Body of pancreas (tissue), 4 donors: ENCODE results near the gene DNAJC18.

Experiments
- POLR2A ChIP-seq, 3 donors: fragments of 450-650 bp; IDR thresholded peaks; one replicate each; pipeline ENCODE4 v1.6.1; 2016; ENCODE audit warnings: antibody characterized with exemption in 3 of 3, mild to moderate bottlenecking in 2 of 3
- TF ChIP-seq, protein P1 (sequence below), 7 experiments: fragments of 450-650 bp in 4 of 7; fragments of 200-600 bp in 3 of 7; sonication (generic) in 3 of 7; IDR thresholded peaks; one replicate each; pipeline ENCODE4 v1.5.1; 2016 to 2019; ENCODE audit warnings: antibody characterized with exemption in 7 of 7

GRCh38 chr5:139488260-139488659 lies 48.9 kb upstream of the DNAJC18 start:
- TF ChIP-seq POLR2A (IDR thresholded peaks at IDR 0.05), result no peak
- TF ChIP-seq, protein P1, sequence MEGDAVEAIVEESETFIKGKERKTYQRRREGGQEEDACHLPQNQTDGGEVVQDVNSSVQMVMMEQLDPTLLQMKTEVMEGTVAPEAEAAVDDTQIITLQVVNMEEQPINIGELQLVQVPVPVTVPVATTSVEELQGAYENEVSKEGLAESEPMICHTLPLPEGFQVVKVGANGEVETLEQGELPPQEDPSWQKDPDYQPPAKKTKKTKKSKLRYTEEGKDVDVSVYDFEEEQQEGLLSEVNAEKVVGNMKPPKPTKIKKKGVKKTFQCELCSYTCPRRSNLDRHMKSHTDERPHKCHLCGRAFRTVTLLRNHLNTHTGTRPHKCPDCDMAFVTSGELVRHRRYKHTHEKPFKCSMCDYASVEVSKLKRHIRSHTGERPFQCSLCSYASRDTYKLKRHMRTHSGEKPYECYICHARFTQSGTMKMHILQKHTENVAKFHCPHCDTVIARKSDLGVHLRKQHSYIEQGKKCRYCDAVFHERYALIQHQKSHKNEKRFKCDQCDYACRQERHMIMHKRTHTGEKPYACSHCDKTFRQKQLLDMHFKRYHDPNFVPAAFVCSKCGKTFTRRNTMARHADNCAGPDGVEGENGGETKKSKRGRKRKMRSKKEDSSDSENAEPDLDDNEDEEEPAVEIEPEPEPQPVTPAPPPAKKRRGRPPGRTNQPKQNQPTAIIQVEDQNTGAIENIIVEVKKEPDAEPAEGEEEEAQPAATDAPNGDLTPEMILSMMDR (IDR thresholded peaks at IDR 0.05), result no peak
